ENCODE results near the gene RAPGEF5. TPM values are rescaled to one million over a fixed set of nuclear protein-coding genes. Genes with fewer than 3 reads are reported as not detected.

Gene RAPGEF5
- total RNA-seq, 2 donors from 2014 or later = 16.7 to 23.2 TPM

GRCh38 chr7:22110227-22110839 is 246.6 kb downstream of the RAPGEF5 start:
- Mint-ChIP-seq H3K9me3 (no peaks in the 10 kb centered on the region), H3K4me3 (no peak overlapping the region), H3K27me3 (ENCODE audit: insufficient read depth) (no peaks in the 10 kb centered on the region), H3K36me3 (ENCODE audit: low read depth) (no peaks in the 10 kb centered on the region), H3K4me1 (peaks cover 2% of the 10 kb centered on the region), H3K27ac (no peak overlapping the region)
- peak; percentile 89 for DNase-seq
- H3K4me3 ChIP-seq (ENCODE audit: low read length) = no peak overlapping the region
- no peak overlapping the region for H3K27ac ChIP-seq (ENCODE audit: low read depth, low read length)
- no peaks in the 10 kb centered on the region for H3K4me1 ChIP-seq (ENCODE audit: control insufficient read depth, insufficient read depth, low read length)
- no peaks in the 10 kb centered on the region for H3K27me3 ChIP-seq (ENCODE audit: control insufficient read depth, insufficient read depth, low read length, poor library complexity, severe bottlenecking)
- no peak overlapping the region for H3K9ac ChIP-seq (ENCODE audit: extremely low read depth, low read length, poor library complexity, severe bottlenecking)
- H3K9me3 ChIP-seq (ENCODE audit: control insufficient read depth, low read length) = no peaks in the 10 kb centered on the region
- H3K36me3 ChIP-seq (ENCODE audit: control insufficient read depth, insufficient read depth, low read length) = no peaks in the 10 kb centered on the region
- TF ChIP-seq, protein P1, sequence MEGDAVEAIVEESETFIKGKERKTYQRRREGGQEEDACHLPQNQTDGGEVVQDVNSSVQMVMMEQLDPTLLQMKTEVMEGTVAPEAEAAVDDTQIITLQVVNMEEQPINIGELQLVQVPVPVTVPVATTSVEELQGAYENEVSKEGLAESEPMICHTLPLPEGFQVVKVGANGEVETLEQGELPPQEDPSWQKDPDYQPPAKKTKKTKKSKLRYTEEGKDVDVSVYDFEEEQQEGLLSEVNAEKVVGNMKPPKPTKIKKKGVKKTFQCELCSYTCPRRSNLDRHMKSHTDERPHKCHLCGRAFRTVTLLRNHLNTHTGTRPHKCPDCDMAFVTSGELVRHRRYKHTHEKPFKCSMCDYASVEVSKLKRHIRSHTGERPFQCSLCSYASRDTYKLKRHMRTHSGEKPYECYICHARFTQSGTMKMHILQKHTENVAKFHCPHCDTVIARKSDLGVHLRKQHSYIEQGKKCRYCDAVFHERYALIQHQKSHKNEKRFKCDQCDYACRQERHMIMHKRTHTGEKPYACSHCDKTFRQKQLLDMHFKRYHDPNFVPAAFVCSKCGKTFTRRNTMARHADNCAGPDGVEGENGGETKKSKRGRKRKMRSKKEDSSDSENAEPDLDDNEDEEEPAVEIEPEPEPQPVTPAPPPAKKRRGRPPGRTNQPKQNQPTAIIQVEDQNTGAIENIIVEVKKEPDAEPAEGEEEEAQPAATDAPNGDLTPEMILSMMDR (conservative IDR thresholded peaks at IDR 0.05) = peak; percentile 88
- WGBS, 2 experiments (ENCODE audit: insufficient coverage in 1 of 2, insufficient read length in 1 of 2) = 30 to 33% methylated on average over 5 to 6 of the region's 6 CpGs

- Histone ChIP-seq H3K27me3 (ENCODE audit: control insufficient read depth, insufficient read depth, low read length, poor library complexity, severe bottlenecking) (no peaks in the 10 kb centered on the region), H3K9ac (ENCODE audit: extremely low read depth, low read length, poor library complexity, severe bottlenecking) (no peak overlapping the region), H3K27ac (ENCODE audit: low read depth, low read length) (no peak overlapping the region), H3K9me3 (ENCODE audit: control insufficient read depth, low read length) (no peaks in the 10 kb centered on the region), H3K36me3 (ENCODE audit: control insufficient read depth, insufficient read depth, low read length) (no peaks in the 10 kb centered on the region), H3K4me1 (ENCODE audit: control insufficient read depth, insufficient read depth, low read length) (no peaks in the 10 kb centered on the region), H3K4me3 (ENCODE audit: low read length) (no peak overlapping the region)
- WGBS, 2 experiments (ENCODE audit: insufficient coverage in 1 of 2, insufficient read length in 1 of 2) = 83 to 96% methylated on average over 6 to 7 of the region's 7 CpGs
- Mint-ChIP-seq H3K9me3 (no peaks in the 10 kb centered on the region), H3K27me3 (ENCODE audit: insufficient read depth) (no peaks in the 10 kb centered on the region), H3K27ac (peak overlapping the region; percentile 40), H3K4me1 (peaks cover 2% of the 10 kb centered on the region), H3K4me3 (no peak overlapping the region), H3K36me3 (ENCODE audit: low read depth) (no peaks in the 10 kb centered on the region)
- TF ChIP-seq, protein P1 (conservative IDR thresholded peaks at IDR 0.05) = no peak
- DNase-seq = peak; percentile 83
Measured at GRCh38 chr7:22109761-22110160, 247.2 kb downstream of the RAPGEF5 start.

GRCh38 chr7:22108151-22108845 is 248.7 kb downstream of the RAPGEF5 start:
- no peak overlapping the region for H3K9ac ChIP-seq (ENCODE audit: extremely low read depth, low read length, poor library complexity, severe bottlenecking)
- 80 to 87% methylated on average over 10 to 13 of the region's 13 CpGs for WGBS, 2 experiments (ENCODE audit: insufficient coverage in 1 of 2, insufficient read length in 1 of 2)
- TF ChIP-seq, protein P1 (conservative IDR thresholded peaks at IDR 0.05) = no peak
- no peak overlapping the region for H3K4me3 ChIP-seq (ENCODE audit: low read length)
- no peaks in the 10 kb centered on the region for H3K4me1 ChIP-seq (ENCODE audit: control insufficient read depth, insufficient read depth, low read length)
- no peaks in the 10 kb centered on the region for H3K9me3 Mint-ChIP-seq
- no peaks in the 10 kb centered on the region for H3K36me3 ChIP-seq (ENCODE audit: control insufficient read depth, insufficient read depth, low read length)
- no peak overlapping the region for H3K27ac ChIP-seq (ENCODE audit: low read depth, low read length)
- no peak overlapping the region for H3K4me3 Mint-ChIP-seq
- no peaks in the 10 kb centered on the region for H3K9me3 ChIP-seq (ENCODE audit: control insufficient read depth, low read length)
- H3K27me3 ChIP-seq (ENCODE audit: control insufficient read depth, insufficient read depth, low read length, poor library complexity, severe bottlenecking) = no peaks in the 10 kb centered on the region
- DNase-seq = no peak
- no peak overlapping the region for H3K27ac Mint-ChIP-seq
- no peaks in the 10 kb centered on the region for H3K36me3 Mint-ChIP-seq (ENCODE audit: low read depth)
- peaks cover 2% of the 10 kb centered on the region for H3K4me1 Mint-ChIP-seq
- no peaks in the 10 kb centered on the region for H3K27me3 Mint-ChIP-seq (ENCODE audit: insufficient read depth)
